Uterus (tissue), 4 donors: ENCODE results near the gene HOOK1. TPM values are rescaled to one million over a fixed set of nuclear protein-coding genes. Genes with fewer than 3 reads are reported as not detected.
"Not testable (repeated sequence)": the region's sequence is repeated elsewhere in the genome, so short reads cannot be mapped to it uniquely, and the experiment has no call there.

Experiments used
- DNase-seq, 2 donors: peaks; one replicate each; pipeline ENCODE4 v3.0.0-alpha.2; 2019 to 2020
- H3K27ac ChIP-seq, 2 donors: fragments of 200-600 bp; sonication (generic); 1 replicate in 1 of 2; 2 replicates in 1 of 2; pipeline ENCODE4 v1.5.1; 2016 to 2018
- H3K27me3 ChIP-seq, 2 donors: fragments of 200-600 bp; sonication (generic); one replicate each; pipeline ENCODE4 v1.5.1; 2018 to 2019; ENCODE audit warnings: control low read depth in 1 of 2
- H3K36me3 ChIP-seq, 2 donors: fragments of 200-600 bp; sonication (generic); one replicate each; pipeline ENCODE4 v1.5.1; 2019; ENCODE audit warnings: control low read depth in 1 of 2
- H3K4me1 ChIP-seq, 2 donors: fragments of 200-600 bp; sonication (generic); one replicate each; pipeline ENCODE4 v1.5.1; 2018 to 2019; ENCODE audit warnings: control low read depth in 1 of 2
- H3K4me3 ChIP-seq, 2 donors: fragments of 200-600 bp; sonication (generic); 1 replicate in 1 of 2; 2 replicates in 1 of 2; pipeline ENCODE4 v1.5.1; 2018 to 2019; ENCODE audit warnings: mild to moderate bottlenecking in 1 of 2
- H3K9me3 ChIP-seq, 2 donors: fragments of 200-600 bp; sonication (generic); one replicate each; pipeline ENCODE4 v1.5.1; 2019; ENCODE audit warnings: control low read depth in 1 of 2
- CTCF ChIP-seq, 4 experiments: fragments of 200-600 bp in 2 of 4; fragments of 450-650 bp in 2 of 4; sonication (generic) in 2 of 4; IDR thresholded peaks; one replicate each; pipeline ENCODE4 v1.5.1; 2016 to 2019; ENCODE audit warnings: antibody characterized with exemption in 4 of 4, mild to moderate bottlenecking in 2 of 4, moderate library complexity in 1 of 4
- POLR2A ChIP-seq, 2 donors: fragments of 450-650 bp; IDR thresholded peaks; one replicate each; pipeline ENCODE4 v1.6.1; 2016; ENCODE audit warnings: antibody characterized with exemption in 2 of 2, mild to moderate bottlenecking in 1 of 2, moderate library complexity in 1 of 2
- intact Hi-C: fragments of 100-400 bp; cut with DNase I; formaldehyde crosslinking; loops from one replicate; pipeline ENCODE4 v1.15.1; 2023; ENCODE audit warnings: low total_unique reads
- total RNA-seq, 4 donors: library from RNA; depleted of rRNA in 3 of 4; stranded (reverse); fragments of >200 nt in 3 of 4; gene quantifications; one replicate each; pipeline versions ENCODE4 v1.1.0 to v1.2.4, GENCODE V29; 2014 to 2023
- donor health status: DM: yes; HTN: yes; CAD: no.

HOOK1 gene
- total RNA-seq, 4 donors from 2014 or later = 0.59 to 6.9 (median 3.3) TPM; not detected in 1

DNA sequence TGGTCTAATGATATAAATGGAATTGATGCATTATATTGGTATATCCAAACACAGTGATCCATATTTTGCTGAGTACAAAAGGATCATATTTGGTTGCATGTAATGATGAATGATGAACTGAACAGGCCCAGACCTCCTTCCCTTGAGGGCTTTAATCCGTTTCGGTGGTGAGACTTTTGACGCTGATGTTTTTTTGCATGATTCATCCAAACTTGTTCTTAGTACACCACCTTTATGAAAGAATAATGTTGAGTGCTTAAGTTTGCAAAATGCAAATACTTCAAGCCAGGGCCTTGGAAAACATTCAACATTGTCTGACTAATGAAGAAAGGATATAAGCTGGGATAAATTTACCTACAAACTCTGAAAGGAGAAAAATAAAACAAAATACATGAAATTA, 19.2 kb downstream of the HOOK1 start:
- TF ChIP-seq POLR2A (IDR thresholded peaks at IDR 0.05) (no peak), CTCF (IDR thresholded peaks at IDR 0.05) (no peak)
- Histone ChIP-seq H3K9me3 (no peaks in the 10 kb centered on the region), H3K27ac (no peak overlapping the region), H3K36me3 (peaks cover 0 to 2% of the 10 kb centered on the region in 2 donors), H3K27me3 (no peaks in the 10 kb centered on the region), H3K4me1 (no peaks in the 10 kb centered on the region), H3K4me3 (no peak overlapping the region)
- intact Hi-C loops = no loop called here
- DNase-seq = no peak

DNA sequence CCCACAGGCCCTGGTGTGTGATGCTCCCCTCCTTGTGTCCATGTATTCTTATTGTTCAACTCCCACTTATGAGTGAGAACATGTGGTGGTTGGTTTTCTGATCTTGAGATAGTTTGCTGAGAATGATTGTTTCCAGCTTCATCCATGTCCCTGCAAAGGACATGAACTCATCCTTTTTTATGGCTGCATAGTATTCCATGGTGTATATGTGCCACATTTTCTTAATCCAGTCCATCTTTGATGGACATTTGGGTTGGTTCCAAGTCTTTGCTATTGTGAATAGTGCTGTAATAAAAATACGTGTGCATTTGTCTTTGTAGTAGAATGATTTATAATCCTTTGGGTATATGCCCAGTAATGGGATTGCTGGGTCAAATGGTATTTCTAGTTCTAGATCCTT, 23.1 kb downstream of the HOOK1 start:
- H3K27me3 ChIP-seq, intact Hi-C loops, H3K4me3 ChIP-seq, H3K27ac ChIP-seq, H3K4me1 ChIP-seq, H3K36me3 ChIP-seq, DNase-seq, H3K9me3 ChIP-seq: not testable (repeated sequence)

GRCh38 chr1:59845091-59845490, 30.3 kb downstream of the HOOK1 start:
- intact Hi-C loops = no loop called here
- no peak for DNase-seq
- no peaks in the 10 kb centered on the region for H3K4me1 ChIP-seq
- H3K36me3 ChIP-seq = no peaks in the 10 kb centered on the region
- no peaks in the 10 kb centered on the region for H3K27me3 ChIP-seq
- no peak overlapping the region for H3K4me3 ChIP-seq
- H3K9me3 ChIP-seq = no peaks in the 10 kb centered on the region
- no peak for TF ChIP-seq CTCF (IDR thresholded peaks at IDR 0.05)
- no peak overlapping the region for H3K27ac ChIP-seq

DNA sequence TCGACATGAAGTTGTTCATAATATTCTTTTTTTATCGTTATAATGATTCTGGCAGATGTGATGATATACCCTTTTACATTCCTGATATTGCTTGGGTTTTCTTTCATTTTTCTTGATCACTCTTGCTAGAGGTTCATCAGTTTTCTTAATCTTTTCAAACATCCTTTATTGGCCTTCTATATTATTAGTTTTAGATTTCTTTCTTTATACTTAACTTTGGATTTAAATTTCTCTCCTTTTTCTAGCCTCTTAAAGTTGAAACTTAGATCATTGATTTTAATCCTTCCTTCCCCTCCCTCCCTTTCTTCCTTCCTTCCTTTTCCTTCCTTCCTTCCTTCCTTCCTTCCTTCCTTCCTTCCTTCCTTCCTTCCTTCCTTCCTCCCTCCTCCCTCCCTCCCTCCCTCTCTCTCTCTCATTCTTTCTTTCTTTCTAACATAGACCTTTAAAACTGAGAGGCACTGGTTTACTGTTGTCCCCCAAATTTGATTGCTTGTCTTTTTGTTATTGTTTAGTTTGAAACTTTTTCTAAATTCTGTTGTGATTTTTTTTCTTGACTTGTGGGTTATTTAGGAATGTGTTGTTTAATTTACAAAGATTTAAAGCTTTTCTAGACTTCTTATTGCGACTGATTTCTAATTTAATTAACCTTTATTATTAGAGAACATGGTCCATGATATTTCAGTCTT, 31.6 kb downstream of the HOOK1 start:
- TF ChIP-seq CTCF (IDR thresholded peaks at IDR 0.05) = no peak
- no peak for TF ChIP-seq POLR2A (IDR thresholded peaks at IDR 0.05)
- no peaks in the 10 kb centered on the region for H3K4me1 ChIP-seq
- intact Hi-C loops = no loop called here

DNA sequence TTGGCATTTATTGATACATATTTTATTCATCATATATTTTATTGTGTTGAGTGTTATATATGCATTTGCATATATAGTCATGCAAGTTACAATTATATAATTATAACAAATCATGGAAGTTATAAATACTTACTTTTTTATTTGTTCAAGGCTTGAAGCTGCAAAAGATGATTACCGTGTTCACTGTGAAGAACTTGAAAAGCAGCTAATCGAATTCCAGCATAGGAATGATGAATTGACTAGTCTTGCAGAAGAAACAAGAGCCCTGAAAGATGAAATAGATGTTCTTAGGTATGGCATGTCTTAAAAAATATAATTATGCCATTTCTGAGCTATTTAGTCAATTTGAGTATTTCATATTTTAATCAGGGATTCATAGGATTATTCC, 32.1 kb downstream of the HOOK1 start:
- no peak for DNase-seq
- intact Hi-C loops = no loop called here
- TF ChIP-seq POLR2A (IDR thresholded peaks at IDR 0.05) = no peak
- TF ChIP-seq CTCF (IDR thresholded peaks at IDR 0.05) = no peak
- Histone ChIP-seq H3K27me3 (no peaks in the 10 kb centered on the region), H3K36me3 (no peaks in the 10 kb centered on the region), H3K4me1 (no peaks in the 10 kb centered on the region), H3K4me3 (no peak overlapping the region), H3K9me3 (no peaks in the 10 kb centered on the region), H3K27ac (no peak overlapping the region)

More for the DNA sequence above, 31.6 kb downstream of the HOOK1 start:
- no peaks in the 10 kb centered on the region for H3K27me3 ChIP-seq
- no peak for DNase-seq
- H3K4me3 ChIP-seq = no peak overlapping the region
- no peaks in the 10 kb centered on the region for H3K36me3 ChIP-seq
- H3K27ac ChIP-seq = no peak overlapping the region
- no peaks in the 10 kb centered on the region for H3K9me3 ChIP-seq

- intact Hi-C loops = no loop called here
Observed at GRCh38 chr1:59852117-59852516, 37.4 kb downstream of the HOOK1 start.

GRCh38 chr1:59855297-59855696, 40.5 kb downstream of the HOOK1 start:
- H3K4me1 ChIP-seq, H3K4me3 ChIP-seq, H3K27ac ChIP-seq, H3K27me3 ChIP-seq, DNase-seq, H3K9me3 ChIP-seq, H3K36me3 ChIP-seq, intact Hi-C loops: not testable (repeated sequence)

More at GRCh38 chr1:59852117-59852516, 37.4 kb downstream of the HOOK1 start:
- no peak overlapping the region for H3K4me3 ChIP-seq
- H3K4me1 ChIP-seq = no peaks in the 10 kb centered on the region
- DNase-seq = no peak
- no peaks in the 10 kb centered on the region for H3K9me3 ChIP-seq
- H3K27ac ChIP-seq = no peak overlapping the region
- H3K27me3 ChIP-seq = no peaks in the 10 kb centered on the region
- no peaks in the 10 kb centered on the region for H3K36me3 ChIP-seq
- TF ChIP-seq CTCF (IDR thresholded peaks at IDR 0.05) (no peak), POLR2A (IDR thresholded peaks at IDR 0.05) (no peak)
